Mesothelial cell of epicardium (in vitro differentiated cells): Measurements from ENCODE around the gene DLGAP1. TPM values are rescaled to one million over a fixed set of nuclear protein-coding genes. Genes with fewer than 3 reads are reported as not detected.

Source experiments
- DNase-seq, 2 experiments: peaks; one replicate each; pipeline ENCODE4 v3.0.0; 2021; ENCODE audit warnings: low spot score in 2 of 2; ENCODE audit not compliant: unreplicated experiment in 2 of 2
- H3K27ac Mint-ChIP-seq: 2 replicates; pipeline ENCODE4 v1.8.0; 2021; ENCODE audit warnings: mixed read lengths
- H3K27me3 Mint-ChIP-seq: 2 replicates; pipeline ENCODE4 v1.8.0; 2021; ENCODE audit warnings: low read depth, mixed read lengths
- H3K36me3 Mint-ChIP-seq: 2 replicates; pipeline ENCODE4 v1.8.0; 2021; ENCODE audit warnings: mixed read lengths
- H3K4me1 Mint-ChIP-seq: 2 replicates; pipeline ENCODE4 v1.8.0; 2021; ENCODE audit warnings: mixed read lengths
- H3K4me3 Mint-ChIP-seq: 2 replicates; pipeline ENCODE4 v1.8.0; 2021; ENCODE audit warnings: mild to moderate bottlenecking, moderate library complexity, mixed read lengths
- H3K9me3 Mint-ChIP-seq: 2 replicates; pipeline ENCODE4 v1.8.0; 2021; ENCODE audit warnings: mixed read lengths
- CTCF ChIP-seq: fragments of 200-600 bp; sonication (generic); IDR thresholded peaks from one replicate; pipeline ENCODE4 v1.5.0; 2021; ENCODE audit warnings: antibody characterized with exemption; ENCODE audit not compliant: unreplicated experiment
- total RNA-seq: library from RNA; stranded (reverse); gene quantifications from 3 replicates; pipeline ENCODE4 v1.2.1, GENCODE V29; 2021

DLGAP1 gene
- total RNA-seq, 1 donor from 2014 or later: 4.6 TPM

- H3K4me3 Mint-ChIP-seq: no peak overlapping the region
- H3K27ac Mint-ChIP-seq: peak overlapping the region; percentile 67
- H3K4me1 Mint-ChIP-seq: peaks cover 30% of the 10 kb centered on the region
- DNase-seq: no peak
- no peaks in the 10 kb centered on the region for H3K36me3 Mint-ChIP-seq
- TF ChIP-seq CTCF: no peak
- H3K27me3 Mint-ChIP-seq: no peaks in the 10 kb centered on the region
- peaks cover 2% of the 10 kb centered on the region for H3K9me3 Mint-ChIP-seq
Measured at GRCh38 chr18:3984163-3984757, 470.8 kb downstream of the DLGAP1 start.

- DNase-seq: no peak
- Mint-ChIP-seq H3K4me1 (peaks cover 30% of the 10 kb centered on the region), H3K9me3 (peaks cover 9% of the 10 kb centered on the region), H3K27me3 (no peaks in the 10 kb centered on the region), H3K4me3 (no peak overlapping the region), H3K27ac (peak overlapping the region; percentile 84), H3K36me3 (peaks cover 3% of the 10 kb centered on the region)
- TF ChIP-seq CTCF: no peak
Measured at GRCh38 chr18:3983351-3983969, 471.6 kb downstream of the DLGAP1 start.

GRCh38 chr18:3982541-3982940, 472.6 kb downstream of the DLGAP1 start:
- Mint-ChIP-seq H3K27ac (no peak overlapping the region), H3K4me1 (peaks cover 30% of the 10 kb centered on the region), H3K36me3 (peaks cover 6% of the 10 kb centered on the region), H3K9me3 (peaks cover 12% of the 10 kb centered on the region), H3K4me3 (no peak overlapping the region), H3K27me3 (no peaks in the 10 kb centered on the region)
- TF ChIP-seq CTCF: no peak
- DNase-seq: no peak

DNA sequence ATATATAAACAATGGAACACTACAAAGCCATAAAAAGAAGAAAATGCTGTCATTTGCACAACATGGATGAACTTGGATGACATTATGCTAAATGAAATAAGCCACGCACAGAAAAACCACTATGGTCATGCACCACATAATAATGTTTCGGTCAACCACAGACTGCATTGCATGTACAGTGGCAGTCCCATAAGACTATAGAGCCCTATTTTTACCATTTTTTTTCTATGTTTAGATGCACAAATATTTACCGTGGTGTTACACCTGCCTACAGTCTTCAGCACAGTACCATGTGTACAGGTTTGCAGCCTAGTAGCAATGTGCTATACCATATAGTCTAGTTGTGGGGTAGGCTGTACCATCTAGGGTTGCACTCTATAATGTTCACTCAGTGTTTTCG, 476.1 kb downstream of the DLGAP1 start:
- no peak overlapping the region for H3K4me3 Mint-ChIP-seq
- H3K4me1 Mint-ChIP-seq: peaks cover 10% of the 10 kb centered on the region
- H3K9me3 Mint-ChIP-seq: peaks cover 12% of the 10 kb centered on the region
- DNase-seq: no peak
- no peaks in the 10 kb centered on the region for H3K27me3 Mint-ChIP-seq
- H3K36me3 Mint-ChIP-seq: peaks cover 6% of the 10 kb centered on the region
- H3K27ac Mint-ChIP-seq: no peak overlapping the region
- TF ChIP-seq CTCF: no peak

GRCh38 chr18:3973191-3973850, 481.8 kb downstream of the DLGAP1 start:
- no peak for DNase-seq

More at GRCh38 chr18:3973191-3973850, 481.8 kb downstream of the DLGAP1 start:
- Mint-ChIP-seq H3K27ac (no peak overlapping the region), H3K36me3 (peaks cover 1% of the 10 kb centered on the region), H3K9me3 (peaks cover 1% of the 10 kb centered on the region), H3K27me3 (no peaks in the 10 kb centered on the region), H3K4me1 (peaks cover under 1% of the 10 kb centered on the region), H3K4me3 (no peak overlapping the region)
- TF ChIP-seq CTCF: no peak
